Progenitor cell of endocrine pancreas (in vitro differentiated cells): ENCODE data around the gene APLNR. TPM values are rescaled to one million over a fixed set of nuclear protein-coding genes. Genes with fewer than 3 reads are reported as not detected.

Source experiments
- DNase-seq: peaks from one replicate; pipeline ENCODE4 v3.0.0; 2021; ENCODE audit warnings: low spot score; ENCODE audit not compliant: unreplicated experiment
- H3K27ac Mint-ChIP-seq: 2 replicates; pipeline ENCODE4 v1.8.0; 2021; ENCODE audit warnings: mild to moderate bottlenecking, moderate library complexity, mixed read lengths
- H3K27me3 Mint-ChIP-seq: 2 replicates; pipeline ENCODE4 v1.8.0; 2021; ENCODE audit warnings: mixed read lengths
- H3K36me3 Mint-ChIP-seq: 2 replicates; pipeline ENCODE4 v1.8.0; 2022; ENCODE audit warnings: mixed read lengths; ENCODE audit not compliant: insufficient read depth
- H3K4me1 Mint-ChIP-seq: 2 replicates; pipeline ENCODE4 v1.8.0; 2021; ENCODE audit warnings: low read depth, mixed read lengths
- H3K4me3 Mint-ChIP-seq: 2 replicates; pipeline ENCODE4 v1.8.0; 2021; ENCODE audit warnings: low read depth, mild to moderate bottlenecking, moderate library complexity, mixed read lengths
- H3K9me3 Mint-ChIP-seq: 2 replicates; pipeline ENCODE4 v1.8.0; 2021; ENCODE audit warnings: low read depth, mixed read lengths
- total RNA-seq: library from RNA; stranded (reverse); gene quantifications from 2 replicates; pipeline ENCODE4 v1.2.1, GENCODE V29; 2021
- TF ChIP-seq, protein P1 (sequence below): fragments of 200-600 bp; sonication (generic); IDR thresholded peaks from one replicate; pipeline ENCODE4 v1.5.0; 2021; ENCODE audit warnings: antibody characterized with exemption, mild to moderate bottlenecking; ENCODE audit not compliant: unreplicated experiment

Gene APLNR
- total RNA-seq, 1 donor from 2014 or later = 0.12 TPM

DNA sequence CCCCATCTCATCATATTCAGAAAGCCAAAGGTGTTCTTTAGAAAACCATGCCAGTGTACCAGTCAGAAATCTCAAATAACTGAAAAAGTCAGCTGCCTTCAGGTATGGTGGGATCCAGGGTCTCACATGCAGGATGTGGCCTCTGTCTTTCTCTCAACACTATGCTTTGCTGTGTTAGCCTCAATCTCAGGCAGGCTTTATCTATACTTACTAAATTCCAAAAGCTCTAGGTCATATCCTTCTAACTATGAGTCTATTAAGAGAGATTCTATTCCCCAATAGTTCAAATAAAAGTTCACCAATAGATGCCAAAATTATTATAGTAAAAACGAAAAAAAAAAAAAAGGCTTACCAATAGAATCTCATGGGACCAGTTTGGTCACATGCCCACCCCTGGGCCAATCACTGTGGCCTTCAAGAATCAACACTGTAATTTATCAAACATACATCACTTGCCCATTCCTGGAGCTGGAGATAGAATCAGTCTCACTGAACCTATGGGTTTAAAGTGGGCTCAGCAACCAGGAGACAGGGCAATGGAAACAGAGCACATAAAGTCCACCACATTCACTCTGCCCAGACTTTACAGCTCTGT, 38.0 kb upstream of the APLNR start:
- H3K9me3 Mint-ChIP-seq = peaks cover 3% of the 10 kb centered on the region
- DNase-seq = no peak
- no peaks in the 10 kb centered on the region for H3K36me3 Mint-ChIP-seq
- H3K4me3 Mint-ChIP-seq = no peak overlapping the region
- H3K27me3 Mint-ChIP-seq = peaks cover 3% of the 10 kb centered on the region
- TF ChIP-seq, protein P1, sequence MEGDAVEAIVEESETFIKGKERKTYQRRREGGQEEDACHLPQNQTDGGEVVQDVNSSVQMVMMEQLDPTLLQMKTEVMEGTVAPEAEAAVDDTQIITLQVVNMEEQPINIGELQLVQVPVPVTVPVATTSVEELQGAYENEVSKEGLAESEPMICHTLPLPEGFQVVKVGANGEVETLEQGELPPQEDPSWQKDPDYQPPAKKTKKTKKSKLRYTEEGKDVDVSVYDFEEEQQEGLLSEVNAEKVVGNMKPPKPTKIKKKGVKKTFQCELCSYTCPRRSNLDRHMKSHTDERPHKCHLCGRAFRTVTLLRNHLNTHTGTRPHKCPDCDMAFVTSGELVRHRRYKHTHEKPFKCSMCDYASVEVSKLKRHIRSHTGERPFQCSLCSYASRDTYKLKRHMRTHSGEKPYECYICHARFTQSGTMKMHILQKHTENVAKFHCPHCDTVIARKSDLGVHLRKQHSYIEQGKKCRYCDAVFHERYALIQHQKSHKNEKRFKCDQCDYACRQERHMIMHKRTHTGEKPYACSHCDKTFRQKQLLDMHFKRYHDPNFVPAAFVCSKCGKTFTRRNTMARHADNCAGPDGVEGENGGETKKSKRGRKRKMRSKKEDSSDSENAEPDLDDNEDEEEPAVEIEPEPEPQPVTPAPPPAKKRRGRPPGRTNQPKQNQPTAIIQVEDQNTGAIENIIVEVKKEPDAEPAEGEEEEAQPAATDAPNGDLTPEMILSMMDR = no peak
- H3K4me1 Mint-ChIP-seq = peaks cover 5% of the 10 kb centered on the region
- H3K27ac Mint-ChIP-seq = no peak overlapping the region

DNA sequence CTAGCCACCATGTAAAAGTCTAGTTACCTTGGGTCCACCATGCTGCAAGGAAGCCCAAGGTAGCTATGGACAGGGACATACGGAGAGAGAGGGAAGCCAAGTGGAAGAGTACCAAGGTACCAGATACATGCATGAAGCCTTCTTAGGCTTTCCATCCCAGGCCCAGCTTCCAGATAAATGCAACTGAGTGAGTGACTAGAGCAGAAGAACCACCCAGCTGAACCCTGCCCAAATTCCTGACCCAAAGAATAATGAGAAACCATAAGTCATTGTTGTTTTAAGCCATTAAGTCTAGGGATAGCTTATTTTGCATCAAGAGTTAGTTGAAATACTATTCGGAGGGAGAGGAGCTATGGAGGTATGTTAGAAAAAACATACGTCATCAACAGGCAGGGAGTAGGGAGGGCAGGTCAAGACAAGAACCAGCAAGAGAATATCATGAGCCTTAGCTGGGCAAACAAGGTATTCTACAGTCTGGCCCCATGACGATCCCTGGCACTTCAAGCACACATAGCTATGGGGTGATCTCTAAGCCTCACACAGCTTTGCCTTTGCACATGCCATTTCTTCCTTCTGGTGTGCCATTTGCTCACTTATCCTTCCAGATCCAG, 36.5 kb upstream of the APLNR start:
- H3K27ac Mint-ChIP-seq = no peak overlapping the region
- peaks cover 3% of the 10 kb centered on the region for H3K27me3 Mint-ChIP-seq
- H3K9me3 Mint-ChIP-seq = peaks cover 3% of the 10 kb centered on the region
- TF ChIP-seq, protein P1 = no peak
- DNase-seq = no peak
- no peak overlapping the region for H3K4me3 Mint-ChIP-seq
- H3K4me1 Mint-ChIP-seq = peaks cover 5% of the 10 kb centered on the region
- H3K36me3 Mint-ChIP-seq = no peaks in the 10 kb centered on the region

DNA sequence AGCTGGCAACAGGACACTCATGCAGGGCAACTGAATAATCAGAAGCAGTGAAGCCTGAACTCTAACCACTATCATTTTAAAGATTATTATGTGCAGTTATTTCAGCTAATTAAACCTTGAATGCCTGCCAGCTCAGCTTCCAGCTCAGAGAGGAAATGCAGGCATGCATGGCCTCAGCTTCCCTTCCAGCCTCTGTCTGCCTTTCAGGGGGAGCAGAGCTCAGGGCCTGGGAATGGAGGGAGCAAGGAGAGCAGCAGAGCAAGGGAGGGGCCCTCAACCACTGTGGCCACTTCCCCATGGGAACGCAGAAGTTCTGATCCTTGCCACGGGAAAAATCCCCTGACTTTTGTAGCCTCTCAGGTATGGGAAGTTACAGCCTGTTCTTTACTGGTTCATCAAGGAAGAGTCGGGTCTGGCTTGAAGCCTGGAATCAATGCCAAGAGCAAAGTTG, 32.5 kb upstream of the APLNR start:
- no peaks in the 10 kb centered on the region for H3K4me1 Mint-ChIP-seq
- peaks cover 11% of the 10 kb centered on the region for H3K9me3 Mint-ChIP-seq
- H3K36me3 Mint-ChIP-seq = peaks cover 1% of the 10 kb centered on the region
- H3K27me3 Mint-ChIP-seq = no peaks in the 10 kb centered on the region
- no peak overlapping the region for H3K27ac Mint-ChIP-seq
- DNase-seq = no peak
- H3K4me3 Mint-ChIP-seq = no peak overlapping the region
- TF ChIP-seq, protein P1 = no peak

GRCh38 chr11:57266157-57266556, 29.1 kb upstream of the APLNR start:
- Mint-ChIP-seq H3K36me3 (peaks cover 1% of the 10 kb centered on the region), H3K9me3 (peaks cover 14% of the 10 kb centered on the region), H3K27ac (no peak overlapping the region), H3K4me1 (peaks cover 7% of the 10 kb centered on the region), H3K4me3 (no peak overlapping the region), H3K27me3 (peaks cover 4% of the 10 kb centered on the region)
- no peak for DNase-seq
- TF ChIP-seq, protein P1 = no peak

- Mint-ChIP-seq H3K9me3 (peaks cover 16% of the 10 kb centered on the region), H3K27ac (no peak overlapping the region), H3K36me3 (peaks cover 1% of the 10 kb centered on the region), H3K4me3 (no peak overlapping the region), H3K4me1 (peaks cover 7% of the 10 kb centered on the region), H3K27me3 (peaks cover 4% of the 10 kb centered on the region)
- TF ChIP-seq, protein P1 = no peak
- no peak for DNase-seq
Measured at GRCh38 chr11:57263351-57263750, 26.3 kb upstream of the APLNR start.
